Measurements from ENCODE around the gene SYNE1.
"Not testable (repeated sequence)": the region's sequence is repeated elsewhere in the genome, so short reads cannot be mapped to it uniquely, and the experiment has no call there.

The SYNE1 gene

GRCh38 chr6:152566103-152566875 lies 70.9 kb downstream of the SYNE1 start:
- DNase-seq, result no peak

- DNase-seq, result no peak
Observed at GRCh38 chr6:152563177-152563576, 74.0 kb downstream of the SYNE1 start.

- not testable (repeated sequence) for DNase-seq
Observed at GRCh38 chr6:152558798-152559197, 78.4 kb downstream of the SYNE1 start.

- no peak for DNase-seq
Observed at GRCh38 chr6:152557502-152557901, 79.7 kb downstream of the SYNE1 start.

GRCh38 chr6:152554851-152555250 lies 82.3 kb downstream of the SYNE1 start:
- no peak for DNase-seq

GRCh38 chr6:152552616-152553209 lies 84.4 kb downstream of the SYNE1 start:
- DNase-seq, result peak; percentile 61

- DNase-seq, result no peak
Observed at GRCh38 chr6:152543519-152543918, 93.6 kb downstream of the SYNE1 start.

DNA sequence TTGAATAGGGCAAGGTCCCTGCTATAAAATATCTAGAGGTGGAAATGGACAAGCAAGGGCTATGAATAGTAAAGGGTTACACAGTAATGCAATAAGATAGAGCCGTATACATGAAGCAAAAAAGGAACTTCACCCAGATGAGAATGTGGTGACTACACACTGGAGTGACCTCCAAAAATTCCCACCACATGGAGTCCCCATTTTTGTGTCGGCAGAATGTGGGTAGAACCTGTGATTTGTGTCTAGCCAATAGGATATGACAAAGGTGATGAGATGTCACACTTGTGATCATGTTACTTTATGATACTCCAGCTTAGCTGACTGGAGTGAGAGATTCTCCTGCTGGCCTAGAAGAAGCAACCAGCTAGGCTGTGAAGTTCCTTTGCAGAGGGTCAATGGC lies 96.8 kb downstream of the SYNE1 start:
- no peak for DNase-seq

DNA sequence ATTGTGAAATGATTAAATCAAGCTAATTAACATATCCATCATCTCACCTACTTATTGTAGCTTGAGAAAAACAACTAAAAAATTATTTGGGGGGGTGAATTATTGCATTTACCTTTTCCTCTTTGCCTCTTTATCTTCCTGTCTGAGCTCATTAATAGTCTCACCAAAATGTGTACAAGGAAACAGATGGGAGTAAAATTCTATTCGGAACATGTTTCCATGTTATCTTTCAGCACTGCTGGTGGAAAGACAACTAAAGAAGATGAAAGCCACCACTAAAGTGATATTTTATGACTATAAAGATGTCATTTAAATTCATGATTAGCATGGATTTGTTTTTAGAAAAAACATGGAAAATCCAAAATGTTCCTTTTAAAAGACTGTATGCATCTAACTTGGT lies 102.6 kb downstream of the SYNE1 start:
- no peak for DNase-seq

DNA sequence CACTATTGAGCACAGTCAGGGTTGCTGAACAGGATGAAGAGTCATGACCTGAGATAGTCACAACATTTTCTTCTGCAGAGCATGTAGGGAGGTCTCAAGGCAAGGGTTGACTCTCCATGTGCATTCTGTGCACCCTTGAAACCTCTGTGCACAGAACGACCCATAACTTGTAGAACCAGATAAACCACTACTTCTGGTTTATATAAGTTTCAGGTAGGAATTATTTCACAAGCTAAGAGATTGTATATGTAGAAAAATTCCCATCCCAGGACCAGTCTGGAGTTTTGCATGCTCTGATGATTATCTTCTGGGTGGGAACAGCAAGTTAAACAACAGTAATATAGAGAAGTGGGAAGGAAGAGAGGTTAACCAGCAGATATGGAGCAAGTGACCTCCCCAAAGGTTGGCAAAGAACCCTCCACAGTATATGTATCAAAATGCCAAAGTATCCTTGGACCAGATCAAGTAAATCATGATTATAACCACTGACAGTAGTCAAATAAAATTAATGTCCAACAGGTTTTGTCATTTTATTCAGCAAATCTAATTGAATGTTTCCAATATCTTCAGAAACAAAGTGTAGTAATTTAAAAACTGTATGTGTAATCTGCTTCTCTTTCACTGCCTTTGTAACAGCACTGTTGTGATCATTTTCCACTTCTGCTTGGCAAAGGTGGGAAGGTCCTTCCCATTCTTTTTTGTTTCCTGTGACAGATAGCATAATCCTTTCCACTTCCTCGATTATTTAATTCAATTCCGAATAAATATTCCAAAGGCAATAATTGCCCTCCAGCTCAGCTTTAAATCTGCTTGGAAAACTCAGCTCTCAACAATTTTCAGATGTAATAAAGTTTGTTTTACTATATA lies 104.4 kb downstream of the SYNE1 start:
- DNase-seq, result no peak

- DNase-seq, result no peak
Observed at GRCh38 chr6:152531659-152532058, 105.5 kb downstream of the SYNE1 start.

GRCh38 chr6:152529369-152529768 lies 107.8 kb downstream of the SYNE1 start:
- no peak for DNase-seq

GRCh38 chr6:152514120-152514519 lies 123.0 kb downstream of the SYNE1 start:
- DNase-seq, result not testable (repeated sequence)

DNA sequence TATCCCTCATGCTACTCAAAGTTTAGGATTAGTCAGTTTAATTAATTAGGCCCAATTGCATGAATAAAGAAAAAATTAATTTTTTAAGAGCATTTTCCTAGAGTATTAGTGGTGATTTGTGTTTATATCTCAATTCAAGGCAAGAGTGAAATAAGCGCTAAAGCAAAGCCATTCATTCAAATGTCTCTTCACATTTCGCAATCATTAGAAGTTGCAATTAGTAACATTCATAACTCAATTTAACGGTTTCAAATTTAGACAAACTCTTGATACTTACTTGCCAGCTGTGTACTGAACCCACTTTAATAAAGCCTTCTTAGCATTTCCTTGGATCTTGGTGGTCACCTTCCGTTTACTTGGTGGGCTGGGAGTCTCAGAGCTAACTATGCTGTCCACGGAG lies 127.2 kb downstream of the SYNE1 start:
- no peak for DNase-seq

- DNase-seq, result no peak
Observed at GRCh38 chr6:152508477-152508876, 128.7 kb downstream of the SYNE1 start.

DNA sequence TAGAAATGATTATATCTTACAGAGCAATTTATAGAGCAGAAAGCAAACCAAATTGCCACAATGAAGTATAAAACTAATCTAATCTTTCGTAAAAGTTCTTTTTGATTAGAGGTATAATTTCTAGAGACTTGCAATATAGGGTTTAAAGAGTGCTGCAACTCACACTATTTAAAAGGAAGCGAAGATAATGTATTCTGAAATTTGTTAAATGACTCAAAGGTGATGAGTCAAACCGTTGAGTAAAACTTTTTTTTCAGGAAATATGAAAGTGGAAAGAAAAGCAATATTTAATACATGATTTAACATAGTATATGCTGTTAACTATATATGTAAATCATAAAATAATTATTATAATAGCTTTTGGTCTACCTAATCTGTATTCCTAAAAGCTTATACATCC lies 133.6 kb downstream of the SYNE1 start:
- no peak for DNase-seq

- DNase-seq, result no peak
Observed at GRCh38 chr6:152502421-152503188, 134.6 kb downstream of the SYNE1 start.

DNA sequence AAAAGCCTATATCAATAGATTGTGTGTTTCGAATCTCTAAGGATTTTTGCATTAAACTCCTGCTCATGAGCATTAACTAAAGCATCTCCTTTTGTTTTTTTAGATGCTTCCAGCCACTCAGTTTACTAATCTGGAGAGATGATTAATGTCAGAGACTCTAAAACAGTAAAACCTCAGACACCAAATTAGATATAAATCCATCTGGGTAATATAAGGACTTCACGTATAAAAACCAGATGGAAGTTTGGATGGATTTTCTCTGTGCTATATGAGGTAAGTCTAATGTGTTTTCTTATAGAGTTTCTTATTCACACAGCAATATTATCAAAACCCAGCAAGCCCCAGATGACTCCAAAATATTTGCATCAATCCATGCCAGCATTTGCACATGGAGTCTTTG lies 137.2 kb downstream of the SYNE1 start:
- no peak for DNase-seq

- DNase-seq, result no peak
Observed at GRCh38 chr6:152496731-152497130, 140.4 kb downstream of the SYNE1 start.

GRCh38 chr6:152495456-152495855 lies 141.7 kb downstream of the SYNE1 start:
- DNase-seq, result not testable (repeated sequence)

DNA sequence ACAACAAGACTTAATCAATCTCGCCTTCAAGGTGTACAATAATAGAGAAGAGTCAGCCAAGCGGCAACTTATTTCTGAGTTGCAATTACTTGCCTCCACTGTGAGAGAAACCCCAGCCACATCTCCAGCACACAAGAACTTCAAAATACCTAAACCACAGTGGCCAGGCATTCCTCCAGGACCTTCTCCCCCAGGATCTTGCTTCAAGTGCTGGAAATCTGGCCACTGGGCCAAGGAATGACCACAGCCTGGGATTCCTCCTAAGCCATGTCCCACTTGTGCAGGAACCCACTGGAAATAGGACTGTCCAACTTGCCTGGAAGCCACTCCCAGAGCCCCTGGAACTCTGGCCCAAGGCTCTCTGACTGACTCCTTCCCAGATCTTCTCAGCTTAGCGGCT lies 144.9 kb downstream of the SYNE1 start:
- DNase-seq, result not testable (repeated sequence)

GRCh38 chr6:152491501-152491900 lies 145.7 kb downstream of the SYNE1 start:
- not testable (repeated sequence) for DNase-seq

DNA sequence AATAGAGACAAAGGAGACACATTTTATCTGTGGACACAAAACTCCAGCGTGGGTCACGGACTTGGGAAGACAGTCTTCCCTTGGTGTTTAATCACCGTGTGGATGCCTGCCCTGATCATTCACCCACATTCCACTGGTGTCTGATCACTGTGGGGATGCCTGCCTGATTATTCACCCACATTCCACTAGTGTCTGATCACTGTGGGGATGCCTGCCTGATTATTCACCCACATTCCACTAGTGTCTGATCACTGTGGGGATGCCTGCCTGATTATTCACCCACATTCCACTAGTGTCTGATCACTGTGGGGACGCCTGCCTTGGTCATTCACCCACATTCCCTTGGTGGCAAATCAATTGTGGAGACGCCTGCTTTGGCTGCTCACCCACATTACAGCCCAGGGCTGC lies 146.2 kb downstream of the SYNE1 start:
- not testable (repeated sequence) for DNase-seq

All from right hindlimb (tissue), 1 donor.